Caco-2 (cell line): ENCODE data around the gene CMTM7. TPM values are rescaled to one million over a fixed set of nuclear protein-coding genes. Genes with fewer than 3 reads are reported as not detected.

ENCODE experiments used
- BruUV-seq: library from RNA; stranded (reverse); fragments of 400-500 nt; replicated peaks from 2 replicates; lab custom pipeline; 2021; lab: Mats Ljungman, UMichigan
- CTCF ChIA-PET: fragments of 300-600 bp; sonication (Branson Sonifier 250); formaldehyde crosslinking; loops from one replicate; lab custom pipeline; 2022; ENCODE audit warnings: antibody characterized with exemption; lab: Charles Lee
- POLR2A ChIA-PET: fragments of 300-600 bp; sonication (Branson Sonifier 250); formaldehyde crosslinking; loops from one replicate; lab custom pipeline; 2022; ENCODE audit warnings: antibody characterized with exemption; lab: Charles Lee
- DNase-seq, 2 experiments: peaks; one replicate each; pipeline versions ENCODE4 v3.0.0 to v3.0.0-alpha.2; 2020 to 2022
- H3K27me3 ChIP-seq: replicated peaks from 2 replicates; pipeline ENCODE4 v1.6.0; 2011; ENCODE audit warnings: low read length; ENCODE audit not compliant: control insufficient read depth, insufficient read depth
- H3K36me3 ChIP-seq: 2 replicates; pipeline ENCODE4 v1.5.1; 2011; ENCODE audit warnings: low read length; ENCODE audit not compliant: control insufficient read depth, insufficient read depth
- H3K4me1 ChIP-seq: fragments of 250-450 bp; sonication (Bioruptor Pico); 2 replicates; pipeline ENCODE4 v1.5.1; 2020; ENCODE audit warnings: mild to moderate bottlenecking
- H3K4me3 ChIP-seq: 2 replicates; pipeline ENCODE4 v1.5.1; 2011; ENCODE audit warnings: low read depth, mild to moderate bottlenecking, control low read depth, low read length
- H3K9me3 ChIP-seq: fragments of 250-450 bp; sonication (Bioruptor Pico); 2 replicates; pipeline ENCODE4 v1.5.1; 2020; ENCODE audit warnings: mild to moderate bottlenecking, moderate library complexity
- H3K27ac Mint-ChIP-seq: one replicate; pipeline ENCODE4 v1.8.0; 2022; ENCODE audit warnings: mixed read lengths; ENCODE audit not compliant: unreplicated experiment
- H3K27me3 Mint-ChIP-seq: one replicate; pipeline ENCODE4 v1.8.0; 2022; ENCODE audit warnings: mixed read lengths; ENCODE audit not compliant: insufficient read depth, unreplicated experiment
- H3K36me3 Mint-ChIP-seq: one replicate; pipeline ENCODE4 v1.8.0; 2022; ENCODE audit warnings: mild to moderate bottlenecking, mixed read lengths; ENCODE audit not compliant: insufficient read depth, unreplicated experiment
- H3K4me1 Mint-ChIP-seq: one replicate; pipeline ENCODE4 v1.8.0; 2022; ENCODE audit warnings: low read depth, mixed read lengths; ENCODE audit not compliant: unreplicated experiment
- H3K4me3 Mint-ChIP-seq: one replicate; pipeline ENCODE4 v1.8.0; 2022; ENCODE audit warnings: mild to moderate bottlenecking, moderate library complexity, mixed read lengths; ENCODE audit not compliant: unreplicated experiment
- H3K9me3 Mint-ChIP-seq: one replicate; pipeline ENCODE4 v1.8.0; 2022; ENCODE audit warnings: mixed read lengths; ENCODE audit not compliant: unreplicated experiment
- intact Hi-C: fragments of 100-400 bp; cut with micrococcal nuclease; formaldehyde crosslinking; loops from one replicate; pipeline ENCODE4 v1.10.0; 2022; ENCODE audit not compliant: unreplicated experiment
- total RNA-seq: library from RNA; stranded (reverse); gene quantifications from 2 replicates; pipeline ENCODE4 v1.2.3, GENCODE V29; 2022
- TF ChIP-seq, protein P1 (sequence below), 2 experiments: fragments of 200-600 bp in 1 of 2; IDR thresholded peaks; 1 replicate in 1 of 2; 2 replicates in 1 of 2; pipeline versions ENCODE4 v1.5.1 to v1.8.0; 2011 to 2022; ENCODE audit warnings: antibody characterized with exemption in 1 of 2, control low read depth in 1 of 2, inconsistent platforms in 1 of 2, low read depth in 1 of 2, low read length in 1 of 2, mild to moderate bottlenecking in 1 of 2, moderate library complexity in 1 of 2; ENCODE audit not compliant: insufficient read depth in 1 of 2, severe bottlenecking in 1 of 2, unreplicated experiment in 1 of 2

CMTM7 gene
- total RNA-seq, 1 experiment from 2014 or later = 27.0 TPM

DNA sequence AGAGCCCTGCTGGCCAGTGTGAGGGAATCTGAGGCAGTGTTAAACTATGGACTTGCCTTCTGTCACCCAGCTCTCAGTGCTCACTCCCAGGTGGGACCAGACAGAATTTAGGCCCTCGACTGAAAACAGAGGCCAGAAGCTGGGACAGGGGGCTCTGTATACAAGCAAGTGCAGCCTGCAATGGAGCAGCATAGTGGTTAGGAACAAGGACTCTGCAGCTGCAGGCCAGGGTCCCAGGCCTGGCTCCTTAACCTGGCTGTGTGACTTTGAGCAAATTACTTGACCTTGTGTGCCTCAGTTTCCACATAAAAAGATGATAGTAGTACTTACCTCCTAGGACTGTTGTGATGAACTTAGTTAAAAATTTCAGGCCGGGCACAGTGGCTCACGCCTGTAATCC lies 39.8 kb downstream of the CMTM7 start:
- ChIA-PET CTCF (no interaction called here), POLR2A (no interaction called here)
- intact Hi-C loops = no loop called here
- Histone ChIP-seq H3K4me3 (no peak overlapping the region), H3K9me3 (no peaks in the 10 kb centered on the region), H3K4me1 (peaks cover 5% of the 10 kb centered on the region), H3K36me3 (no peaks in the 10 kb centered on the region), H3K27me3 (no peaks in the 10 kb centered on the region)
- no peaks in the 10 kb centered on the region for H3K9me3 Mint-ChIP-seq
- H3K36me3 Mint-ChIP-seq = peaks cover 6% of the 10 kb centered on the region
- no peak overlapping the region for H3K27ac Mint-ChIP-seq
- TF ChIP-seq, protein P1, sequence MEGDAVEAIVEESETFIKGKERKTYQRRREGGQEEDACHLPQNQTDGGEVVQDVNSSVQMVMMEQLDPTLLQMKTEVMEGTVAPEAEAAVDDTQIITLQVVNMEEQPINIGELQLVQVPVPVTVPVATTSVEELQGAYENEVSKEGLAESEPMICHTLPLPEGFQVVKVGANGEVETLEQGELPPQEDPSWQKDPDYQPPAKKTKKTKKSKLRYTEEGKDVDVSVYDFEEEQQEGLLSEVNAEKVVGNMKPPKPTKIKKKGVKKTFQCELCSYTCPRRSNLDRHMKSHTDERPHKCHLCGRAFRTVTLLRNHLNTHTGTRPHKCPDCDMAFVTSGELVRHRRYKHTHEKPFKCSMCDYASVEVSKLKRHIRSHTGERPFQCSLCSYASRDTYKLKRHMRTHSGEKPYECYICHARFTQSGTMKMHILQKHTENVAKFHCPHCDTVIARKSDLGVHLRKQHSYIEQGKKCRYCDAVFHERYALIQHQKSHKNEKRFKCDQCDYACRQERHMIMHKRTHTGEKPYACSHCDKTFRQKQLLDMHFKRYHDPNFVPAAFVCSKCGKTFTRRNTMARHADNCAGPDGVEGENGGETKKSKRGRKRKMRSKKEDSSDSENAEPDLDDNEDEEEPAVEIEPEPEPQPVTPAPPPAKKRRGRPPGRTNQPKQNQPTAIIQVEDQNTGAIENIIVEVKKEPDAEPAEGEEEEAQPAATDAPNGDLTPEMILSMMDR (IDR thresholded peaks at IDR 0.05; ENCODE audit: insufficient read depth in 1 of 2, low read depth in 1 of 2, low read length in 1 of 2, severe bottlenecking in 1 of 2, unreplicated experiment in 1 of 2) = no peak
- BruUV-seq = no TSS peak
- no peak for DNase-seq
- H3K27me3 Mint-ChIP-seq = no peaks in the 10 kb centered on the region
- H3K4me3 Mint-ChIP-seq = no peak overlapping the region
- H3K4me1 Mint-ChIP-seq = peaks cover 19% of the 10 kb centered on the region

DNA sequence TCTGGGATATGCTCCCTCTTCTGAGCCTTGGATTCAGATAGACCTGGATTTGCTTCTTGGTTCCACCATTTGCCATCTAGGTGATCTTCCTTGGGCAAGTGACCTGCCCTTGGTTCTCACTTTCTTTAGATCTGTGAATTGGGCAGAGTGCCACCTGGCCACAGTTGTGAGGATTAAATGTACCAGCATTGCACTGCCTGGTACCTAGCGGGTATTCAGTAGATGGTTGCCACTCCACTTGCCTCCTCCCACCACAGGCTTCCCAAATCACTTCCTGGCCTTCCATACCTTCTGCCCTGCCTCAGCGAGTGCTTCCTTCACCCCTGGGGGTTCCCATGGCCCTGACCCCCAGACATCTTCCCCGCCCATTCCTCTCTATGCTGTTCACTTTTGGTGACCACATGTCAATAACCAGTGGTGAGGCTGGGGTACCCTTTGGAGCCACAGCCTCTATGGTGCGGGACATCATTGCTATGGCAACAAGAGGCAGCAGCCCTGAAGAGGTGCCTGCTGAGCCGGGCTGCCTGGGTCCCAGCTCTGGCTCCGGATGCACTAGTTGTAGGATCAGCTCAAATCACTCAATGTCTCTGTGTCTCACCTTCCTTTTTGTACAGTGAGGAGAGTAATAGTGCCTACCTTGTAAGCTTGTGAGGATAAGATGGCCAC lies 40.5 kb downstream of the CMTM7 start:
- DNase-seq = no peak
- Histone ChIP-seq H3K9me3 (no peaks in the 10 kb centered on the region), H3K27me3 (no peaks in the 10 kb centered on the region), H3K4me3 (no peak overlapping the region), H3K4me1 (peaks cover 5% of the 10 kb centered on the region), H3K36me3 (no peaks in the 10 kb centered on the region)
- peaks cover 6% of the 10 kb centered on the region for H3K36me3 Mint-ChIP-seq
- H3K27ac Mint-ChIP-seq = no peak overlapping the region
- H3K4me3 Mint-ChIP-seq = no peak overlapping the region
- no TSS peak for BruUV-seq
- TF ChIP-seq, protein P1 (IDR thresholded peaks at IDR 0.05; ENCODE audit: insufficient read depth in 1 of 2, low read depth in 1 of 2, low read length in 1 of 2, severe bottlenecking in 1 of 2, unreplicated experiment in 1 of 2) = no peak
- intact Hi-C loops = no loop called here
- H3K4me1 Mint-ChIP-seq = peaks cover 19% of the 10 kb centered on the region
- no peaks in the 10 kb centered on the region for H3K27me3 Mint-ChIP-seq
- ChIA-PET CTCF (no interaction called here), POLR2A (no interaction called here)
- no peaks in the 10 kb centered on the region for H3K9me3 Mint-ChIP-seq

DNA sequence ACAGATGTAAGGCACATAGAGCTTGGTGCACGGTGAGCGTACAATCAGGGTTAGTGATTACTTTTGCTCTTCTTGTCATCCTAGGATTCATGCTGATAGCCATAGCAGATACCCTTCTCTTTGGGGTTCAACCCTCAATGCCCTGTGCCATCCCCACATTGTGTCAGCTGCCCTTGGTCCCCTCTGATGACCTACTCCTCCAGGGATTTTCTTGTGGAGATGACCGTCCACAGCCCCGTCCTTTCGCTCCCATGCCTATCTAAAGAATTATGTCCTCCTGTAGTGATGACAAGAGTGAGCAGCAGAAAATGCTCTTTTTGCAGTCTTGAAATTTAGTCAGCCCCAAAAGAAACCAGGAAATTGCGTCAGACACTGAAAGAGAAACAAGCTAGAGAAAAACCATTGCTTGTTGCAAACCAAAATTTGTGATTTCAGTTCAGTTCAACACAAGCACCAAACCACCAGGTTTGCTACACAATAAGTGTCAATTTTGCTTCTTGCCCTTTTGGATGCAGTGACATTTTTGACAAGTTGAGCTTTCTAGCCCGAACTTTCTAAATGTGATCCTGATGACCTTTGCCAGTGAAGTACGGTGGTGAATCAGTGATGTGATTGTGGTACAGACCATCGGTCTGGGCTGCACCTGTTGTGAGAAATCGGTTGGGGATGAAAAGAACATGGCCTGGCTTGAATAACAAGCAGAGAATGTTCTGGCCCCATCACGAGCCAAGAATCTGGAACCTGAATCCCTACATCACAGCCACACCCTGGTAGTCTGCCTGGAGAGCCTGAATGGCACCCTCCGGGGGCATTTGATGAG lies 41.3 kb downstream of the CMTM7 start:
- TF ChIP-seq, protein P1 (IDR thresholded peaks at IDR 0.05; ENCODE audit: insufficient read depth in 1 of 2, low read depth in 1 of 2, low read length in 1 of 2, severe bottlenecking in 1 of 2, unreplicated experiment in 1 of 2) = no peak
- H3K9me3 ChIP-seq = no peaks in the 10 kb centered on the region
- no TSS peak for BruUV-seq
- H3K36me3 Mint-ChIP-seq = peaks cover 6% of the 10 kb centered on the region
- CTCF ChIA-PET = no interaction called here
- H3K27me3 Mint-ChIP-seq = no peaks in the 10 kb centered on the region
- POLR2A ChIA-PET = no interaction called here
- H3K27ac Mint-ChIP-seq = no peak overlapping the region
- H3K36me3 ChIP-seq = no peaks in the 10 kb centered on the region
- H3K4me3 Mint-ChIP-seq = no peak overlapping the region
- H3K4me3 ChIP-seq = no peak overlapping the region
- peaks cover 5% of the 10 kb centered on the region for H3K4me1 ChIP-seq
- peaks cover 13% of the 10 kb centered on the region for H3K4me1 Mint-ChIP-seq
- intact Hi-C loops = no loop called here
- DNase-seq = no peak
- H3K27me3 ChIP-seq = no peaks in the 10 kb centered on the region
- no peaks in the 10 kb centered on the region for H3K9me3 Mint-ChIP-seq
